NCI-H2107 treated with DMSO at 0.1 percent for 48 hours (cell line): ENCODE results near the gene PIMREG.

Source experiments
- DNase-seq: peaks from one replicate; lab custom pipeline; 2025; ENCODE audit not compliant: unreplicated experiment; lab: John Stamatoyannopoulos, UW

The PIMREG gene

DNA sequence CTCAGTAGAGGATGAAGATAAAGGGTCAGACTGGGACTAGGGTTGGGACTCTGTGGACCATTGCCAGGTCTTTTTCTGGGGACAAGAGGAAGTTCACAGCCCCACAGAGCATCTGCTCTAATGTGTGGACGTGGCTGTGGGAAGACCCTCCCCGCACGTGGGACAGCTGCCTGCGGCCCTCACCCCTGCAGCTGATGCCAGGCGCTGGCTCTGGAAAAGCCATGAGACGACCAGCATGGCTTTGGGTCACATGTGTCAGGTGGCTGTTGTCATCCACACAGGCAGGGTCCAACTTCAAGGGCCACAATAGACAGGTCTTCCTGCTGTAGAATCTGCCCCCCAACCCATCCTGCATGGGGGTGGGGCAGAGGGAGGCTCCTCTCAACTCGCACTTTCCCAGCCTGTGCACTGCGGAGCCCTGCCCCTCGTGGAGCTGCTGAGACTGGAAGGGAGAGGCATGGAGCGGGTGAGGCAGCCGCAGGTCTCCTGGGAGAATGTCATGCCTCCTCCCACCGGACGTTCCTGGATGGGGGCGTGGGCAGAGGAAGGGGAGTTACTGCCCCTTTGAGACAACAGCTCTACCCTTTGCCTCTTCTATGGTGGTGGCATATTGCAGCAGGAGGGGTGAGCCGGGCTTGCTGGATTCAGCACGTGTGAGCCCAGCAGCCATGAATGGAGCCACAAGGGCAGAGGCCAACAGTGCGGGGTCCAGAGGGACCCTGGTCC is 53.4 kb downstream of the PIMREG start:
- no peak for DNase-seq

DNA sequence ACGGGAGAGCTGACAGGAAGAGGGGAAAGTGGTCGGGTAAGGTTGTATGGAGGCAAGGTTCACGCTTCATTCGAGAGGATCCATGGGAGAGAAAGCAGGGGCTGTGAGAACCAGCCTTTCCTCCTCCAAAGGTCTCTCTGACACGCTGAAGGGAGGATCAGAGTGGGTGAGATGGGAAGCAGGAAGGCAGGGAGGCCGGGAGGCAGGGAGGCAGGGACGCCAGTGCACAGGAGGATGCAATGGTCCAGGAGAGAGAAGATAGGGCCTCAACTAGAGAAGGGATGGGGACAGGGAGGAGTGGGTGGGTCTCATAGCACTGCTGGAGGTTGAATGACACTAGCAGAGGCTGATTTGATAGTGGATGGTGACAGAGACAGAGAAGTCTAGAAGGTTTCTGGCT is 54.1 kb downstream of the PIMREG start:
- no peak for DNase-seq

- no peak for DNase-seq
These were observed 54.8 kb downstream of the PIMREG start for GRCh38 chr17:6498901-6499540.
